BJ (cell line): ENCODE measurements around the gene RUVBL1. TPM values are rescaled to one million over a fixed set of nuclear protein-coding genes. Genes with fewer than 3 reads are reported as not detected.

Experiments used
- CTCF ChIA-PET: fragments of 350-600 bp; formaldehyde crosslinking; extraction: SDS; loops from one replicate; lab custom pipeline; 2021; ENCODE audit warnings: antibody characterized with exemption, inconsistent platforms; lab: Yijun Ruan, JAX
- POLR2A ChIA-PET: fragments of 300-600 bp; sonication (Branson Sonifier 250); formaldehyde crosslinking; extraction: SDS; loops from one replicate; lab custom pipeline; 2021; ENCODE audit warnings: antibody characterized with exemption; lab: Charles Lee
- DNase-seq: peaks from one replicate; pipeline ENCODE4 v3.0.0-alpha.2; 2011; ENCODE audit warnings: low read depth
- H3K27me3 ChIP-seq: 2 replicates; pipeline ENCODE4 v1.6.0; 2011; ENCODE audit warnings: low read length; ENCODE audit not compliant: control insufficient read depth, insufficient read depth
- H3K36me3 ChIP-seq: 2 replicates; pipeline ENCODE4 v1.5.1; 2011; ENCODE audit warnings: low read length; ENCODE audit not compliant: control insufficient read depth, insufficient read depth
- H3K4me3 ChIP-seq: 2 replicates; pipeline ENCODE4 v1.5.1; 2011; ENCODE audit warnings: low read depth, mild to moderate bottlenecking, control low read depth, low read length
- polyA plus RNA-seq: library from polyadenylated mRNA; depleted of rRNA; stranded (reverse); fragments of >200 nt; gene quantifications from 2 replicates; pipeline ENCODE4 v1.2.3, GENCODE V29; 2011
- TF ChIP-seq, protein P1 (sequence below): IDR thresholded peaks from 2 replicates; pipeline ENCODE4 v1.5.1; 2011; ENCODE audit warnings: low read depth, mild to moderate bottlenecking, control low read depth, inconsistent platforms, low read length, moderate library complexity; ENCODE audit not compliant: insufficient read depth

Gene RUVBL1
- polyA plus RNA-seq, 1 experiment: 67.6 TPM

DNA sequence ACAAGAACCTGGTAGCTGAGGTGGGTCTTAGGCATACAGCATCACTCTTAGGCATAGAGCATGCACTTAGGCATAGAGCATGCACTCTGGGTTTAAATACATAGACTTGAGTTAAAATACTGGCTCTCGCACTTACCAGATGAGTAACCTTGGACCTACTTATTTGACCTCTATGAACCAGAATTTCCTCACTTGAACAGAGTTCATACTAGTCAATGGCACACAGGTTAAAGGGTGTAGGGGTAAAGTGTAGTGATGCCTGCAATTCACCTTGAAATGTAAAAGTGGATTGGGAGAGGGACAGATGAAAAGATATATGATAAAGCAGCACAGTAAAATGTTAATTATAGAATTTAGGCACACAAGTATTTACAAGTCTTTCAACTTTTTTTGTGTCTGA is 1.6 kb downstream of the RUVBL1 start:
- Histone ChIP-seq H3K27me3 (no peaks in the 10 kb centered on the region), H3K36me3 (no peaks in the 10 kb centered on the region), H3K4me3 (no peak overlapping the region)
- DNase-seq: no peak
- TF ChIP-seq, protein P1, sequence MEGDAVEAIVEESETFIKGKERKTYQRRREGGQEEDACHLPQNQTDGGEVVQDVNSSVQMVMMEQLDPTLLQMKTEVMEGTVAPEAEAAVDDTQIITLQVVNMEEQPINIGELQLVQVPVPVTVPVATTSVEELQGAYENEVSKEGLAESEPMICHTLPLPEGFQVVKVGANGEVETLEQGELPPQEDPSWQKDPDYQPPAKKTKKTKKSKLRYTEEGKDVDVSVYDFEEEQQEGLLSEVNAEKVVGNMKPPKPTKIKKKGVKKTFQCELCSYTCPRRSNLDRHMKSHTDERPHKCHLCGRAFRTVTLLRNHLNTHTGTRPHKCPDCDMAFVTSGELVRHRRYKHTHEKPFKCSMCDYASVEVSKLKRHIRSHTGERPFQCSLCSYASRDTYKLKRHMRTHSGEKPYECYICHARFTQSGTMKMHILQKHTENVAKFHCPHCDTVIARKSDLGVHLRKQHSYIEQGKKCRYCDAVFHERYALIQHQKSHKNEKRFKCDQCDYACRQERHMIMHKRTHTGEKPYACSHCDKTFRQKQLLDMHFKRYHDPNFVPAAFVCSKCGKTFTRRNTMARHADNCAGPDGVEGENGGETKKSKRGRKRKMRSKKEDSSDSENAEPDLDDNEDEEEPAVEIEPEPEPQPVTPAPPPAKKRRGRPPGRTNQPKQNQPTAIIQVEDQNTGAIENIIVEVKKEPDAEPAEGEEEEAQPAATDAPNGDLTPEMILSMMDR: no peak
- ChIA-PET CTCF (interaction anchor here (1.1 to 2.5 kb wide), 3 partner anchors 15 to 27 kb away, joined by 4 to 17 read pairs (median 5); no protein-coding TSS in a partner anchor), POLR2A (no interaction called here)

DNA sequence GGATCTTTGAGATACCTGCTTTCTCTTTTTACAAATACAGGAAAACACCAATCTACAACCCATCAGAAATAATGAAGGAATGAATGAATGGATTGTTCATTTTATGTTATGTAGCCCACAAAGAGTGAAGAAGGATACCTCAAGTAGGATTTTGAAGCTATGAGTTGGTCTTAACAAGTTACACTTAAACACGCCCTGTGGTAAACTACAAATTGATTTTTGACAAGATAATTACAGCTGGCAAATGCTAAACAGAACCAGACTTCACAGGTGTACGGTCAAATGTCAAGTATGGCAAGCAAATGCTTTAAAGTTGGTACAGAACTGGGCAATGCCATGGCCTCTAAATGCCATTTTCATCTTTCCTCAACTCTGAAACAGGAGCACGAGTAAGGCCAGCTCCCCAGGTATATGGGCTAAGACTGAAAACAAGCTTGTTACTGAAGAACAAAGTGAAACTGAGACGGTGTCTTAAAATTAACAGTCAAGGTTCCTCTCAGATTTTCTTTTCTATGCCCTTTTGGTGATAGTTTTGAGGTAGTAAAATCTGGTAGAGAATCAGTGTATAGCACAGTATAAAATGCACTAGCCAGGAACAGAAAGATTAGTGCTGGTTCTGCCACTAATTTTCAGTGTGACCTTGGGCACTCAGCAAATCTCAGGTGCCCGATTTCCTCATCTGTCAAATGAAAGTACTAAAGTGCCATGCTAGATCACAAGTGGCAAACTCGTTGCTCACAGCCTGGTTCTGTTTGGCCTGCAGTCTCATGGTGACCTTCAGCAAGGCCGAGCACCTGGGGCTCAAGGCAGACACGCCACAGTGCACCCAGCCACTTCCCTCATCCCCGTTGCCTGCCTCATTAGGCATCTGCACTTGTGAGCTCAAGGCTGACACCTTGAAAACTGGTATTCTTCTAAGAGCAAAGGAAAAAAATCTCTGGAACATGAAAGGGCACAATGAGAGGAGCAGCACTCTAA is 9.5 kb downstream of the RUVBL1 start:
- POLR2A ChIA-PET: no interaction called here

DNA sequence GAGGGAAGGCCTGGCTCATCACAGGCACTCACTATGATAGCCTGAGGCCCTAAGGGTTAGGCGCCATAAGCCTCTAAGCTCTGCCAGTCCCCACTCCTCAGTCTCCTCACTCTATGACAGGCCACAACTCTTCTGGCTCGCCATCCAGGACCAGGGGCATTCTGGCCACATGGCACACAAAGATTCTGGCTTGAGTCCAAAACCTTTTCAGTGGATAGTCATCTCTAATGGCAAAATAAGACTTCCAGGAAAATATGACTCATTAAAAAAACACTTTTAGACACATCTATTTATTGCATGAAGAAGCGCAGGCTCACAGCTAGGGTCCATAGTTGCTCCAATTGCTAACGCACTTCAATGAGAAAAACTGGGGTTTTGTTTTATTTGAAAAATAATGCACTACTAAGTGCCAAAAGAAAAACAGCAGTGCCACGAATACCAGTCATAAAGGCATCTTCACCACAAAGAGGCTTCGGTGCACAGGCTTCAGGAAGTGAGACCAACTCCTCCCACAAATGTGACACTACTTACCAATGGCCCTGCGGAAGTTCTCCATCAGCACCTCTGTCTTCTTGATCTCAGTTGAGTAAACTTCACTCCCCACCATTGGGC is 11.1 kb downstream of the RUVBL1 start:
- no peaks in the 10 kb centered on the region for H3K27me3 ChIP-seq
- H3K4me3 ChIP-seq: no peak overlapping the region
- TF ChIP-seq, protein P1: 0 out of 2 replicates have a peak, but pooled peaks have one; percentile 12
- CTCF ChIA-PET: interaction anchor here (1.1 to 1.7 kb wide), 4 partner anchors 8 to 506 kb away, joined by 4 to 16 read pairs (median 4); partner anchors contain the start of gene RUVBL1
- DNase-seq: peak; percentile 60
- POLR2A ChIA-PET: interaction anchor here (0.6 kb wide), 1 partner anchor 41 kb away, joined by 3 read pairs; no protein-coding TSS in a partner anchor
- no peaks in the 10 kb centered on the region for H3K36me3 ChIP-seq

More for the DNA sequence above, 9.5 kb downstream of the RUVBL1 start:
- H3K4me3 ChIP-seq: no peak overlapping the region
- DNase-seq: no peak
- TF ChIP-seq, protein P1: no peak
- CTCF ChIA-PET: interaction anchor here (1.3 kb wide), 1 partner anchor 19 kb away, joined by 5 read pairs; no protein-coding TSS in a partner anchor
- no peaks in the 10 kb centered on the region for H3K36me3 ChIP-seq
- H3K27me3 ChIP-seq: no peaks in the 10 kb centered on the region

DNA sequence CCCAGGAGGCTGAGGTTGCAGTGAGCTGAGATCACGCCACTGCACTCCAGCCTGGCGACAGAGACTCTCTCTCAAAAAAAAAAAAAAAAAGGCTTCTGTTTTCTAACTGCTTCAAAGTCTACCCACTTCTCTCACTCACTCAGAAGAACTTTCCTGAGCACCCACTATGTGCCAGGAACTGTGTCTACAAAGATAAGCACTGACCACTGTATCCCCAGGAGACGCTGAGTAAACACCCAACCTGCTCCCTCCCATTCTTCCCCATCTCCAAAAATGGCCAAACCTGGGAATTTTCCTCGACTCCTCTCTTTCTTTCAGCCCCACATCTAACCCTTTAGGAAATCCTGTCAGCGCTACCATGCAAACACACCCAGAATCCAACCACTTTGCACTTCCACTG is 12.5 kb downstream of the RUVBL1 start:
- DNase-seq: no peak
- H3K4me3 ChIP-seq: no peak overlapping the region
- POLR2A ChIA-PET: no interaction called here
- TF ChIP-seq, protein P1: no peak
- no peaks in the 10 kb centered on the region for H3K36me3 ChIP-seq
- CTCF ChIA-PET: interaction anchor here (2.9 kb wide), 1 partner anchor 16 kb away, joined by 17 read pairs; no protein-coding TSS in a partner anchor
- no peaks in the 10 kb centered on the region for H3K27me3 ChIP-seq

DNA sequence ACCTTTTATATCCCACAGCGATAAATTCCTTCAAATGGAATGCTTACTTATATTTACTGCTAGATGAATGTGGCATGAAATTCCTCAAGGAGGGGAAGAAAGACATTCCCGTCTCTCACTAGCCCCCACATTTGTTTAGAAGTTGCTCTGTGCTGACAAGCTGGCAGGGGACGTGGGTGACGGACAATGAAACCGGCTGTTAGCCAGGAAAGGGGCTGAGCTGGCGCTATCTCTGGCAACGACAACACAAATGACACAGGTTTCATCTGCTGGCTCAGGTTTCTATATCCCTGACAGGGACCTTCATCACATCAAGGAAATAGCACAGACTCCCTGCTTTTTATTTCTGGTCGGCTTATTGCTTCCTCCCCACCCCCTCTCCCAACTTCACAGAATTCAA is 15.8 kb downstream of the RUVBL1 start:
- TF ChIP-seq, protein P1: no peak
- DNase-seq: no peak
- Histone ChIP-seq H3K27me3 (no peaks in the 10 kb centered on the region), H3K36me3 (peaks cover 2% of the 10 kb centered on the region; the same call in 1 of the 2 replicates), H3K4me3 (no peak overlapping the region)
- POLR2A ChIA-PET: no interaction called here
- CTCF ChIA-PET: no interaction called here
